MM.1S (cell line): ENCODE measurements around the gene CAMK2A.

Experiments
- DNase-seq: peaks from one replicate; pipeline ENCODE4 v3.0.0-alpha.2; 2015
- H2AFZ ChIP-seq: fragments of 300-600 bp; sonication (generic); 2 replicates; pipeline ENCODE4 v1.6.0; 2016; ENCODE audit warnings: antibody characterized with exemption, low read length
- H3F3A ChIP-seq: fragments of 300-600 bp; sonication (generic); 2 replicates; pipeline ENCODE4 v1.6.1; 2016; ENCODE audit warnings: mild to moderate bottlenecking, antibody characterized with exemption, low read length, moderate library complexity, mixed read lengths; ENCODE audit not compliant: insufficient read depth
- H3K27ac ChIP-seq: fragments of 300-600 bp; sonication (generic); 2 replicates; pipeline ENCODE4 v1.5.1; 2016; ENCODE audit warnings: mild to moderate bottlenecking, low read length
- H3K27me3 ChIP-seq: fragments of 300-600 bp; sonication (generic); replicated peaks from 2 replicates; pipeline ENCODE4 v1.6.0; 2016; ENCODE audit warnings: low read length; ENCODE audit not compliant: insufficient read depth
- H3K36me3 ChIP-seq: fragments of 300-600 bp; sonication (generic); replicated peaks from 2 replicates; pipeline ENCODE4 v1.6.1; 2016; ENCODE audit warnings: mild to moderate bottlenecking, low read length, mixed read lengths; ENCODE audit not compliant: insufficient read depth
- H3K4me1 ChIP-seq: fragments of 300-600 bp; sonication (generic); 2 replicates; pipeline ENCODE4 v1.6.1; 2016; ENCODE audit warnings: low read length, mixed read lengths
- H3K4me2 ChIP-seq: fragments of 300-600 bp; sonication (generic); 2 replicates; pipeline ENCODE4 v1.6.0; 2016; ENCODE audit warnings: low read depth, low read length
- H3K4me3 ChIP-seq: fragments of 300-600 bp; sonication (generic); 2 replicates; pipeline ENCODE4 v1.5.1; 2016; ENCODE audit warnings: low read length, mixed read lengths
- H3K79me2 ChIP-seq: fragments of 300-600 bp; sonication (generic); 2 replicates; pipeline ENCODE4 v1.6.1; 2016; ENCODE audit warnings: mixed run types, low read length, mixed read lengths
- H3K9ac ChIP-seq: fragments of 300-600 bp; sonication (generic); 2 replicates; pipeline ENCODE4 v1.6.1; 2016; ENCODE audit warnings: low read length, mixed read lengths
- H3K9me2 ChIP-seq: fragments of 300-600 bp; sonication (generic); replicated peaks from 2 replicates; pipeline ENCODE4 v1.6.1; 2016; ENCODE audit warnings: mild to moderate bottlenecking, low read length, mixed read lengths; ENCODE audit not compliant: insufficient read depth
- H3K9me3 ChIP-seq: fragments of 300-600 bp; sonication (generic); replicated peaks from 2 replicates; pipeline ENCODE4 v1.6.1; 2016; ENCODE audit warnings: mild to moderate bottlenecking, low read length, mixed read lengths; ENCODE audit not compliant: insufficient read depth
- H4K20me1 ChIP-seq: fragments of 300-600 bp; sonication (generic); 2 replicates; pipeline ENCODE4 v1.6.1; 2016; ENCODE audit warnings: mild to moderate bottlenecking, low read length, moderate library complexity, mixed read lengths; ENCODE audit not compliant: insufficient read depth
- EZH2 ChIP-seq: fragments of 300-600 bp; sonication (generic); optimal IDR thresholded peaks from 2 replicates; pipeline ENCODE3; 2017; ENCODE audit warnings: low read depth, mild to moderate bottlenecking, antibody characterized with exemption, low read length, mixed read lengths
- EZH2phosphoT487 ChIP-seq: fragments of 300-600 bp; sonication (generic); IDR thresholded peaks from 2 replicates; pipeline ENCODE4 v1.6.1; 2018; ENCODE audit warnings: antibody characterized with exemption, low read length
- TF ChIP-seq, protein P1 (sequence below): fragments of 300-600 bp; sonication (generic); IDR thresholded peaks from 2 replicates; pipeline ENCODE4 v1.5.1; 2016; ENCODE audit warnings: antibody characterized with exemption, low read length, mixed read lengths

Gene CAMK2A

DNA sequence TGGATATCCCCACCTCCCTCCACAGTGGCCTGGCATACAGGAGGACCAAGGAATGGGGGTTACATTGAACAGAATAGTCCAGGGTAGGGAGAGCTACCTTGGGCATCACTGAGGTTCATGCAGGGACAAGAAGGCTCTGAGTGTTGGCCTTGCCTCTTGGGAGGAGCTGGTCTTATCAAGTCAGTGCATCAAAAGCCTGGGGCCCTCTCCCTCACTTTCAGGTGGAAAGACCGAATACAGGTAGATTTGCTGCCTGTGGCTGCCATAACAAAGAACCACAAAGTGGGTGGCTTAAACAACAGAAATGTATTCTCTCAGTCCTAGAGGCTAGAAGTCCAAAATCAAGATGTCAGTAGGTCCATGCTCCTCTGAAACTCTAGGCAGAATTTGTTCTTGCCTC is 31.6 kb upstream of the CAMK2A start:
- Histone ChIP-seq H3K27ac (no peak overlapping the region), H3K27me3 (no peaks in the 10 kb centered on the region), H2AFZ (no peak overlapping the region), H3K4me3 (no peak overlapping the region), H3K36me3 (no peaks in the 10 kb centered on the region), H3K4me2 (no peak overlapping the region), H4K20me1 (no peaks in the 10 kb centered on the region), H3K4me1 (0 out of 2 replicates have a peak, but pooled peaks cover 4% of the 10 kb centered on the region), H3K79me2 (no peaks in the 10 kb centered on the region), H3K9me3 (no peaks in the 10 kb centered on the region), H3F3A (no peaks in the 10 kb centered on the region), H3K9me2 (no peaks in the 10 kb centered on the region), H3K9ac (no peak overlapping the region)
- TF ChIP-seq, protein P1, sequence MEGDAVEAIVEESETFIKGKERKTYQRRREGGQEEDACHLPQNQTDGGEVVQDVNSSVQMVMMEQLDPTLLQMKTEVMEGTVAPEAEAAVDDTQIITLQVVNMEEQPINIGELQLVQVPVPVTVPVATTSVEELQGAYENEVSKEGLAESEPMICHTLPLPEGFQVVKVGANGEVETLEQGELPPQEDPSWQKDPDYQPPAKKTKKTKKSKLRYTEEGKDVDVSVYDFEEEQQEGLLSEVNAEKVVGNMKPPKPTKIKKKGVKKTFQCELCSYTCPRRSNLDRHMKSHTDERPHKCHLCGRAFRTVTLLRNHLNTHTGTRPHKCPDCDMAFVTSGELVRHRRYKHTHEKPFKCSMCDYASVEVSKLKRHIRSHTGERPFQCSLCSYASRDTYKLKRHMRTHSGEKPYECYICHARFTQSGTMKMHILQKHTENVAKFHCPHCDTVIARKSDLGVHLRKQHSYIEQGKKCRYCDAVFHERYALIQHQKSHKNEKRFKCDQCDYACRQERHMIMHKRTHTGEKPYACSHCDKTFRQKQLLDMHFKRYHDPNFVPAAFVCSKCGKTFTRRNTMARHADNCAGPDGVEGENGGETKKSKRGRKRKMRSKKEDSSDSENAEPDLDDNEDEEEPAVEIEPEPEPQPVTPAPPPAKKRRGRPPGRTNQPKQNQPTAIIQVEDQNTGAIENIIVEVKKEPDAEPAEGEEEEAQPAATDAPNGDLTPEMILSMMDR: no peak
- TF ChIP-seq EZH2: no peak
- no peak for TF ChIP-seq EZH2phosphoT487
- no peak for DNase-seq

DNA sequence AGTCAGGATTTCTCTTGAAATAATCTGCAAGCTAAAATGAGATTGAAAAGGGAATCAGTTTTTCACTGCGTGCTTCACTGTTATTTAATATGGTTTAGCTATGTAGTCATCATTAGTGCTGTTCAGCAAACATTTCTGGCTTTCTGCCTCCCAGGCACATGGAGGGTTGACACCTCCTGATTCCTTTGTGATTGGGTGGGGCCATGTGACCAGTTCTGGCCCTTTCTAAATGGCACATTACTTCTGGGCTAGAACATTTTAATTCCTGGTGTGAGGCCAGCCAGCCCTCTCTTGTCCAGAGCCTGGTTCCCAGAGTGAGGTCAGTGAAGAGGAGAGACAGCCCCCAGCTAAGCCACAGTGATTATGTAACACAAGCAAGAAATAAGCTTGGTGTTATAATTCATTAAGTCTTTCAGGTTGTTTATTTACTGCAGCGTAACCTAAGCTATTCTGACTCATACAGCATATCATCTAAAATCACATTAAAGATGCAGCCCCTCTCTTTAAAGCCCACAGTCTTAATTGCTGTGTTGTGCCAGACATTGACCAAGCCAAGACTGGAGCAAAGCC is 30.6 kb upstream of the CAMK2A start:
- TF ChIP-seq EZH2 (no peak), EZH2phosphoT487 (no peak)
- TF ChIP-seq, protein P1: no peak
- DNase-seq: no peak
- Histone ChIP-seq H3K4me3 (no peak overlapping the region), H3K9ac (no peak overlapping the region), H3K4me1 (0 out of 2 replicates have a peak, but pooled peaks cover 4% of the 10 kb centered on the region), H3K27me3 (no peaks in the 10 kb centered on the region), H2AFZ (no peak overlapping the region), H3K79me2 (no peaks in the 10 kb centered on the region), H3K9me3 (no peaks in the 10 kb centered on the region), H3K27ac (no peak overlapping the region), H3K9me2 (no peaks in the 10 kb centered on the region), H4K20me1 (no peaks in the 10 kb centered on the region), H3K36me3 (no peaks in the 10 kb centered on the region), H3K4me2 (no peak overlapping the region), H3F3A (no peaks in the 10 kb centered on the region)

DNA sequence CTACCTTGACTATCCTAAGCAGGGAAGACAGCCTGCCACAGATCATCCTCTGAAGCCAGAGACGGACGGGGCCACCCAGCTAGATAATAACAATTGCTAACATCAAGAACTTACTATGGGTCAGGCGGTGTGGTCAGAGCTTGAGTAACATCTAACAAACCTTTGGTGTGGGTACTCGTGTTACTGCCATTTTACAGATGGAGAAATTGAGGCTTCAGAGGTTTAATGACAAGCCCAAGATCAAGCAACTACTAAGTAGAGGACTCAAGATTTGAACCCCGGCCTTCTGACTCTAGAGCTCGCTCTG is 29.9 kb upstream of the CAMK2A start:
- Histone ChIP-seq H3K36me3 (no peaks in the 10 kb centered on the region), H3F3A (no peaks in the 10 kb centered on the region), H3K4me1 (peaks cover 10% of the 10 kb centered on the region), H3K4me3 (no peak overlapping the region), H3K4me2 (no peak overlapping the region), H3K9me3 (no peaks in the 10 kb centered on the region), H3K27me3 (no peaks in the 10 kb centered on the region), H3K27ac (no peak overlapping the region), H3K9ac (no peak overlapping the region), H4K20me1 (no peaks in the 10 kb centered on the region), H3K9me2 (no peaks in the 10 kb centered on the region), H2AFZ (no peak overlapping the region), H3K79me2 (no peaks in the 10 kb centered on the region)
- no peak for DNase-seq
- TF ChIP-seq, protein P1: no peak
- TF ChIP-seq EZH2phosphoT487 (no peak), EZH2 (no peak)
